OCI-LY7 (cell line): ENCODE results near the gene MED25.

Source experiments
- EZH2phosphoT487 ChIP-seq: fragments of 200-600 bp; sonication (generic); IDR thresholded peaks from 2 replicates; pipeline ENCODE4 v1.6.1; 2018; ENCODE audit warnings: low read depth, borderline replicate concordance, mild to moderate bottlenecking, mixed run types, antibody characterized with exemption, low read length, moderate library complexity, mixed read lengths
- TF ChIP-seq, protein P1 (sequence below): fragments of 200-600 bp; sonication (generic); conservative IDR thresholded peaks from 2 replicates; pipeline ENCODE4 v1.5.1; 2014; ENCODE audit warnings: mild to moderate bottlenecking, antibody characterized with exemption, low read length, moderate library complexity, mixed read lengths

DNA sequence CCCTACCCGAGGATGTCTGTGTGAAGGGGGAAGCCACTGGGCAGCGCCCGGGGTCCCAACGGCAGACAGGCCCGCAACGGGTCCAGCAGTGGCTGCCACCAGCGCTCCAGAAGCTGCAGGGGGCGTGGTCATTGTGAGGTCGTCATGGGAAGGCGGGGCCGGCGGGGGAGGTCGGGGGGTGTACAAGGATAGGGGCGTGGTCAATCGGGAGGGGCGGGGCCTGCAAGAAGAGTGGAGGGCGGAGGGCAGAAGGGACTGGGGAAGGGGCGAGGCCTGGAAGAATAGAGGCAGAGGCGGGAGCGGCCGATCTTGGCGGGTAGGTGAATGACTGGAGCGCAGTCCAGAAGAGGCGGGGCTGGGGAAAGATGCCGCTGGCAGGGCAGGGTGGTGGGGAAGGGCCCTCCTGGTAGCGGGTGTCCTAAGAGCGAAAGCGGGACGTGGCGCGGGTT lies 9.4 kb upstream of the MED25 start:
- TF ChIP-seq, protein P1, sequence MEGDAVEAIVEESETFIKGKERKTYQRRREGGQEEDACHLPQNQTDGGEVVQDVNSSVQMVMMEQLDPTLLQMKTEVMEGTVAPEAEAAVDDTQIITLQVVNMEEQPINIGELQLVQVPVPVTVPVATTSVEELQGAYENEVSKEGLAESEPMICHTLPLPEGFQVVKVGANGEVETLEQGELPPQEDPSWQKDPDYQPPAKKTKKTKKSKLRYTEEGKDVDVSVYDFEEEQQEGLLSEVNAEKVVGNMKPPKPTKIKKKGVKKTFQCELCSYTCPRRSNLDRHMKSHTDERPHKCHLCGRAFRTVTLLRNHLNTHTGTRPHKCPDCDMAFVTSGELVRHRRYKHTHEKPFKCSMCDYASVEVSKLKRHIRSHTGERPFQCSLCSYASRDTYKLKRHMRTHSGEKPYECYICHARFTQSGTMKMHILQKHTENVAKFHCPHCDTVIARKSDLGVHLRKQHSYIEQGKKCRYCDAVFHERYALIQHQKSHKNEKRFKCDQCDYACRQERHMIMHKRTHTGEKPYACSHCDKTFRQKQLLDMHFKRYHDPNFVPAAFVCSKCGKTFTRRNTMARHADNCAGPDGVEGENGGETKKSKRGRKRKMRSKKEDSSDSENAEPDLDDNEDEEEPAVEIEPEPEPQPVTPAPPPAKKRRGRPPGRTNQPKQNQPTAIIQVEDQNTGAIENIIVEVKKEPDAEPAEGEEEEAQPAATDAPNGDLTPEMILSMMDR = no peak
- TF ChIP-seq EZH2phosphoT487 = no peak
